Measurements from ENCODE around the gene SUN1.
"Not testable (repeated sequence)": the region's sequence is repeated elsewhere in the genome, so short reads cannot be mapped to it uniquely, and the experiment has no call there.

Gene SUN1

DNA sequence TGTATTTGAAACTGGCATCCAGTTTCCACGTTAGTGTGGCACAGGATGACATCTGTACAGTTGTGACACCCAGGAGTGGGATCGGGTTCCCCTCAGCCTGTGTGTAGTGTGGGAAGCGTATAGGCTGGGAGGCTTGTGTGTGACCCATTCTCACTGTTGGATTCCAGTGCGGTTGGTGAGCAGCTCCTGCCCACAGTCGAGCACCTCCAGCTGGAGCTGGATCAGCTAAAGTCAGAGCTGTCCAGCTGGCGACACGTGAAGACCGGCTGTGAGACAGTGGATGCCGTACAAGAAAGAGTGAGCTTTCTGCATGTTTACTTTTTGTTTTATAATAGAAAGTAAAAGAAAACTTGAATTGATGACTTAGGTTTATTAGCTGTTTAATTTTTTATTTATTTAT, 25.4 kb downstream of the SUN1 start:
- no peak for DNase-seq (ENCODE audit: low read depth)

DNA sequence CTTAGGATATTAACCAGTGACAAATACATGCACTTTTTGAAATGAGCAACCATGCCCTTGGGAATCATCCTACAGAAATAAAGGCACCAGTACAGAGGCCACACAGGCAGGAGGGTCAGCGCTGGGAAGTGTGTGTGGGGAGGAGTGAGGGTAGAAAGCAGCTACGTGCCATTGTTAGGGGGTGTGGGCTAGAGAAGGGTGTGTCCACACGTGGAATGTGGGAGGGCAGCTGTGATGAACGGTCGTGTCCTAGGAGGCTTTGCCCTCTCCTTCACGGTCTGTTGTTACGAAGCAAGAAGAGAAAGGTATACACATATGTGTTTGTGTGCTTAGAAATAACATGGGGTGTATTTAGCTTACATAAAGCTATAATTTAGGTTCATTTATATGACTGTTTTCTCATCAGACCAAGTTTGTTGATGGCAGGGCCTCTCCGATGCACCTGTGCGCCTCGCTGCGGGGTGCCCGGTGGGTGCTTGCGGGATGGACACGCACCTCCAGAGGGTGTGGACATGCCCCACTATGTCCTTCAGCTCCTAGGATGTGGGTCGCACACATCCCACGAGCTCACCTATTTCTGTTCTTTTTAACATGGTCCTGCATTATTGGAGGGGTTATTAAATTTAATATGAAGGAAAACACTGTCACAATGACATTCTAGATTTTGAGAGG, 27.2 kb downstream of the SUN1 start:
- no peak for DNase-seq (ENCODE audit: low read depth)

DNA sequence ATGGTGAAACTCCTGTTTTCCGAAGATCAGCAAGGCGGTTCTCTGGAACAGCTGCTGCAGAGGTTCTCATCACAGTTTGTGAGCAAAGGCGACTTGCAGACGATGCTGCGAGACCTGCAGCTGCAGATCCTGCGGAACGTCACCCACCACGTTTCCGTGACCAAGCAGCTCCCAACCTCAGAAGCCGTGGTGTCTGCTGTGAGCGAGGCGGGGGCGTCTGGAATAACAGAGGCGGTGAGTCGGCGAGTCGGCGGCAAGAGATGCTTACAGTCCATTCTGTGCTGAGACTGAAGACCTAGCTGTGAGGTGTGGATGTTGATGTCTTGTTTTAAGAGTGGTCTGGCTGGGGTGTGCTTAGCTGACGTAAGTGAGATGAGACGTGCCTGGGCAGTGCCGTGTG, 27.9 kb downstream of the SUN1 start:
- DNase-seq (ENCODE audit: low read depth): no peak

DNA sequence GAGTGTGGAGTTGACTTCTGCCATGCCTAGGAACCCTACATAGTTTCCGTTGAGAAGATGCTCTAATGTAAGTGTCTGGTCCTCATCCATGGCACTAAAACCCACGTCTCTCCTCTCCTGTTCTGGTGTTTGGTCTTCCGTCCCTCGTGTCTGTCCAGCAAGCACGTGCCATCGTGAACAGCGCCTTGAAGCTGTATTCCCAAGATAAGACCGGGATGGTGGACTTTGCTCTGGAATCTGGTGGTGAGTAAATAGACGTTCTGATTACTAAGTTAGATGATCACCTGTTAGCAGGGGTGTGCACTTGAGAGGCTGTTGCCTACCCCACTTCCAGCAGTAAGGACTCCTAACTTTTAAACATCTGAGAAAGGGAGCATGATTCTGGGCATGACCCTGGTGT, 28.9 kb downstream of the SUN1 start:
- DNase-seq (ENCODE audit: low read depth): no peak

DNA sequence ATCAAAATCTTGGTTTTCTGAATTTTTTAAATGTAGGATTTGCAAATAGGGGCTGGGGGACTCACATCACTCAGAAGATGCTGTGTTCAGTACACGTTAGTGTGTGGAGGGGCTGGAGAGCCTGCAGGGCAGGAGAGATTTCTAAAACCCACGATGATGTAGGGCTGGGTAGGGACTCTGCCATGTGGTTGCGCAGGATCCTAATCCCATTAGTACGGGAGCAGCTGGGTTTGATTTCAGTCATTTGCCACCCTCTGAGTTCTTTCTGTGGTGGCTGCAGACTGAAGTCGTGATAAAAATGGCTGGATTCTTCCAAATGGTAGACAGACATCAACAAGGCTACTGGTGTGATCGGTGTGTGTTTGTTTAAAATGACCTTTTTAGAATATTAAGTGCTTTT, 29.9 kb downstream of the SUN1 start:
- no peak for DNase-seq (ENCODE audit: low read depth)

DNA sequence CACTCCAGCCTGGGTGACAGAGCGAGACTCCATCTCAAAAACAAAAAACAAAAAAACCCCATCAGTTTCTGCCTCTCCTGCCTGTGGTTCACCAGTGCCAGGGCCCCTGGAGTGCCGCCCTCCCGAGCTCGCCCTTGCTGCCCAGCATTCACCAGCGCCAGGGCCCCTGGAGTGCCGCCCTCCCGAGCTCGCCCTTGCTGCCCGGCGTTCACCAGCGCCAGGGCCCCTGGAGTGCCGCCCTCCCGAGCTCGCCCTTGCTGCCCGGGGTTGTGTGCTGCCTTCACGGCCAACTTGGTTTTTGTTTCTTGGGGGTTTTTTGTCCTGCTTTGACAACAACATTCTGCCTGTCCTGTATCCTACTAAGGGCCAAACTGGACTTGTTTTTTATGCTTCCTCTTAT, 30.8 kb downstream of the SUN1 start:
- DNase-seq (ENCODE audit: low read depth): no peak

DNA sequence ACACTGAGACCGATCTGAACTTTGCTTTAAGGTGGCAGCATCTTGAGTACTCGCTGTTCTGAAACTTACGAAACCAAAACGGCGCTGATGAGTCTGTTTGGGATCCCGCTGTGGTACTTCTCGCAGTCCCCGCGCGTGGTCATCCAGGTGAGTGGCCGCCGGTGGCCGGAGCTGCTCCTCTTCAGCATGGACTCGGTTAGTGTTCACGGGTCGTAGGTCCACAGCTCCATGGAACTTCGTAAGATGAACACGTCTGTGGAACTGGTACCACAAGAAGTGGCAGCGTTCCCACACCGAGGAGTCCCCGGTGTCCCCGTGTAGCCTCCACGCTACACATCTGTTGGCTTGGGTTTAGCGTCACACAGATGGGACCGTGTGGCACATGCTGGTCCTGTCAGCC, 33.6 kb downstream of the SUN1 start:
- DNase-seq (ENCODE audit: low read depth): no peak

DNA sequence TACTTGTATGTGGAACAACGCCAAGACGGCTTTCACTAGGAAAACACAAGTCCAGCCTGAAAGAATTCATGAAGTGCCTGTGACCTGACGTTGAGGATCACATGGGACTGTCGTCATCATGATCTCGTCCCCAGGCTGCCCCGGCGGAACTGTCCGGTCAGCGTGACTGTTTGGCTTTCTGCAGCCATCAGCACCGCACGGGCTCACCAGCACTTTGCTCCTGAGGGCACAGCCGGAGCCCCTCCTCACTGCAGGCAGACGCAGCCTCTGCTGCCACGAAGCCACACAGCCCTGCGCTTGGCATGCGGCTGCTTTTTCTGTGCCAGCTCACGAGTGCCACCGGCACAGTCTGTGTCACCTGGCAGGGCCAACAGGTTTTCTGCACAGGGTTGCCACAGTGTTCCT, 34.7 kb downstream of the SUN1 start:
- no peak for DNase-seq (ENCODE audit: low read depth)

DNA sequence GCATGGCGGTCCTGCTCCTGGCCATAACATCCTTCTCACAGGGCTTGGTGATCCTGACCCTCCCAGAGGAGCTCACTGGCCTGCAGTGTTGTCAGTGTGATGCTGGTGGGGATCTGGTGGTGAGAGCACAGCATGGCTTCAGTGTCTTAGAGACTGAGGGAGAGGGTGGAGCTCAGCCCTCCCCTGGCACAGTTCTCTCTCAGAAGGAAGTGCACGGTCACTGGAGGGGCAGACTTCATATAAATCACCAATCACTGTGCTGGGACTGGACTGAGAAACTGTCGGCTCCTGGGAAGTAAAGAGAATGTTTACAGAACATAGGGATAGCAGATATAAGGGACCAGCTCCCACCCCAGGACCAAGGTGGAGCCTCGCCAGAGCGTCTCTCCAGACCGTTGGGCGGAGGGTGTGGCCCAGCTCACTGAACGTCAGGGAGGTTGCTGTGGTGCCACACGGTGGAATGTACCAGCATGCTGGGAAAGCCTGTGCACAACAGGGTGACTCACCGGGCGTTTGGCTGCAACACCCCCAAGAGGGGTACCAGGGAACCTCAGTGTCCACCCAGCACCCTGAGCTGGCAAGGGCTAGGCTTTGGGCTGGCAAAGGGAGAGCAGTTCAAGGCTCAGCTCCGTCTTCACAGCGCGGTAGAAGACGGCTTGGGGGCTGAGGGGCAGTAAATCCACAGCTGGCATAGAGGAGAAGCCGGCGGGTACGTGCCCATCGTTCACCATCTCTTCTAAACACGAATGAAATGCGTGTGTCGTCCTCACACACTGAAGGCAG, 35.3 kb downstream of the SUN1 start:
- no peak for DNase-seq (ENCODE audit: low read depth)

DNA sequence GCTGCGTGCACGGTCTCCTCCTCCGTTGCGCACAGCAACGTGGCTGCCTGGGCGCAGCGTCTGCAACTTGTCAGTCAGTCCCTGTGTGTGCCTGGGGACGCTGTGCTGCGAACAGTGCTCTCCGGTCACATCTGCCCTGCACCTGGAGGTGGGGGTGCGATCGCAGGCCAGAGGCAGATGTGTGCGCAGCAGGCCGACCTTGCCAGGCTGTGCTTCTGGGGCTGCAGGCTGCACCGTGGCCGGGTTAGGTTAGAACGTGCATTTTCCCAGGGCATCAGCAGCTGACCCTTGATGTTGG, 35.9 kb downstream of the SUN1 start:
- no peak for DNase-seq (ENCODE audit: low read depth)

DNA sequence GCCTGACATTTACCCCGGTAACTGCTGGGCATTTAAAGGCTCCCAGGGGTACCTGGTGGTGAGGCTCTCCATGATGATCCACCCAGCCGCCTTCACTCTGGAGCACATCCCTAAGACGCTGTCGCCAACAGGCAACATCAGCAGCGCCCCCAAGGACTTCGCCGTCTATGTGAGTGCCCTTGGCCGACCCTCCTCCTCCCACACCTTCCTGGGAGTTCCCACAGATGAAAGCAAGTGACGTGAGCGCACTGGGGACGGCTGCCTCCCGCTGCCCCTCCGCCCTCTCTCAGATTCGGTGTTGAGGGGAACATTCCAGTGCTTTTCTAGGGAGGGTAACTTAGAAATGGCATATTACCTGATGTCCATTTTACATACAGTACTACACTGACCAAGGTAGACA, 37.1 kb downstream of the SUN1 start:
- DNase-seq (ENCODE audit: low read depth): no peak

DNA sequence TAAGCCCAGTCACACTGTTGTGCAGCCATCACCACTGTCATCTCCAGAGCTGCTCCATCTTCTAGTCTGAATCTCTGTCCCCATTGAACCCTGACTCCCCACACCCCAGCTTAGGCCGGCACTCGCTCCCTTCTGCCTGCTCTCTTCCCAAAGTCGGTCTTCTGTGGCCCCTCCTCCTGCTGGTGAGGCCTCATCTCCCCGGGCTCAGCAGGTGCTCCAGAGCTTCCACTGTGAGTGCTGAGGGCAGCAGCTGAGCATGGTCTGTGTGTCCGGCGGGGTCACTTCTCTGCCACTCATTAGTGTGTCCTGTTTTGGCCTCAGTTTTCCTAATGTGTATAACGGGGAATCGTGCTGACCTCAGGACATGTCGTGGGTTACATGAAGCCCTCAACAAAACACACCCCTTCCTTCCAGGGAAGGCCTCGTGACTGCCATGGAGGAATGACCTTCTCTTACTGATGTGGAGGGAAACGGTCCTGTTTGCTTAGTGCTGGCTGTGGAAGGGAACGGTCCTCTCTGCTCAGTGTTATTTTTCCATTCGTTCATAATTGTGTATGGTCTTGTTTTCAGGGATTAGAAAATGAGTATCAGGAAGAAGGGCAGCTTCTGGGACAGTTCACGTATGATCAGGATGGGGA, 39.7 kb downstream of the SUN1 start:
- no peak for DNase-seq (ENCODE audit: low read depth)

DNA sequence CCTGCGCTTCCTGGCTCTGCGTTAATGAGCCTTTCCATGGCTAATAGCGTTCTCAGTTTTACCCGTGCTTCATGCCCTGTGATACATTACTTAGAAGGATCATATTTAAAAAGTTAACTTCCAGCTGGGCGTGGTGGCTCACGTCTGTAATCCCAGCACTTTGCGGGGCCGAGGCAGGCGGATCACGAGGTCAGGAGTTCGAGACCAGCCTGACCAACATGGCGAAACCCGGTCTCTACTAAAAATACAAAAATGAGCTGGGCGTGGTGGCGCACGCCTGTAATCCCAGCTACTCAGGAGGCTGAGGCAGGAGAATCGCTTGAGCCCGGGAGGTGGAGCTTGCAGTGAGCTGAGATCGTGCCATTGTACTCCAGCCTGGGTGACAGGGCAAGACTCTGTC, 40.4 kb downstream of the SUN1 start:
- not testable (repeated sequence) for DNase-seq (ENCODE audit: low read depth)

DNA sequence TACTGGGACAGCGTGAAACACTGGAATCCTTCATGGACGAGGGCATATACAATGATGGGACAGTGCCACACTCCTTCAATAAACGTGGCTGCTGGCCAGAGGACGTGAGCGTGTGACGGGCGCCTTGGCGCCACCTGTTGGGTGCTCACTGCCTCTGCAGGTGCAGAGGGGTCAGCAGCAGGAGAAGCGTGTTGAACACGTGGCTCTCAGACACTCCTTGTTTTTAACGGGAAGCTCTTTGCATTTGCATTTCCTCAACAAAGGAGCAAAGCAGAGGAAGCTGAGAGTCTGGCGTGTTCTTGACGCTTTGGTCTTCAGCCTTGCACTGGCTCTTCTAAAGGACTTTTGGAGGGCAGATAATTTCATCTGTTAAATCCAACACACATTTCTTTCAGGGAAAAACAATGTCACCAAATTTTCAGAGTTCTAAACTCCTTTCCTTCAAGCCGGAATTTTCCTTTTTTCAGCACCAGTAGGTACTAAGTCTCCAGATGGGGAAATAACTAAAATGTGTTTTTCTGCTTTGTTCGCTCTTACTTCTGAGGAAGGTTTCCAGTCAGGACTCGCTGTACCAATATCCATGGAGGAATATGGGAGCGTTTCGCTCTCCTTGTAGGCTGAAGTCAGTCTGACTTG, 41.2 kb downstream of the SUN1 start:
- peak; percentile 44 for DNase-seq (ENCODE audit: low read depth)

DNA sequence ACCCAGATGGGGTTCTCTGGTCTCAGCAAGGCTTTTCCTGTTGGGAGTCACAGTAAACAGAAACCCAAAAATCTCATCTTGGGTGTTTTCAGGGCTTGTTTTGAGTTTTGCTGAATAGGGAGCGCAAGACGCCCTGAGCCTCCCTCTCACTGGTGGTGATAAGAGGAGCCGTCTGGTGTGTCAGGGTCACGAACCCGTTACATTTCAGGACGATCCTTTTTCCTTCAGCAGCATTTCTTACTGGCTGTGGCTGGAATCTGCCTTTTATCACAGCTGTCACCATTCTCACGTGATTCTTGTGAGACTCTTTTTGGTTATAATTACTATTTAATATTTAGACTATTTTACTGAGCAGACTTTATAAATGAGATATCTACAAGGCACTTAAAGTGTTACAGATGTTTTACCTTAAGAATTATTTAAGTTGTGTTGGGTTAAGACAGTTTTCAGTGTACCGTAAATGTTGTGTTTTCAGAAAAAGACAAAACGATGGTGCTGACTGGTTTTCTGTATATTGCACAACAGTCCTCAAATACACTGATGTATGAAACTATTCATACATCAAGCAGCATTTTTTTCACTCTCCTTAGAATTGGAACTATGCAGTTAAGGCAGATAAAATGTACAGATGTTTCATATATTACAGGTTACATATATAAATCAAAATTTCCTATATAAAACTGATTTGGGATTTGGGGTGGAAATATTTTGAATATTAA, 41.9 kb downstream of the SUN1 start:
- no peak for DNase-seq (ENCODE audit: low read depth)

DNA sequence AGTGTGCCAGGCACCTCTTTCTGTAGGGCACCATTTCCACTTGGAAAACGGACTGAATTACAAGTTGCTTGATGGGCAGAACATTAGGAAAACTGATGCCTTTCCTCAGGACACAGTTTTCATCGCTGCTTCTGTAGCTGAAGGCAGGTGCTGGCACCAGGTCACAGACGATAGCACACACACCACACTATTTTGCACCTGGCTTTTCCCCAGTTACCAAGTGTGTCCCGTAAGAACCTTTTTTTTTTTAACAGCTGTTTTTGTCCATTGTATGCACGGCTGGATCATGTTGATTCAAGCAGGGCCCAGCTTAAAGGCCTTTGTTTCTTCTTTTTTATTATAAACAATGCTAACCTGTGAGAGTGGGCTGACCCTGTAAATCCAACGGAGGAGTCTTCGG, 42.8 kb downstream of the SUN1 start:
- no peak for DNase-seq (ENCODE audit: low read depth)

DNA sequence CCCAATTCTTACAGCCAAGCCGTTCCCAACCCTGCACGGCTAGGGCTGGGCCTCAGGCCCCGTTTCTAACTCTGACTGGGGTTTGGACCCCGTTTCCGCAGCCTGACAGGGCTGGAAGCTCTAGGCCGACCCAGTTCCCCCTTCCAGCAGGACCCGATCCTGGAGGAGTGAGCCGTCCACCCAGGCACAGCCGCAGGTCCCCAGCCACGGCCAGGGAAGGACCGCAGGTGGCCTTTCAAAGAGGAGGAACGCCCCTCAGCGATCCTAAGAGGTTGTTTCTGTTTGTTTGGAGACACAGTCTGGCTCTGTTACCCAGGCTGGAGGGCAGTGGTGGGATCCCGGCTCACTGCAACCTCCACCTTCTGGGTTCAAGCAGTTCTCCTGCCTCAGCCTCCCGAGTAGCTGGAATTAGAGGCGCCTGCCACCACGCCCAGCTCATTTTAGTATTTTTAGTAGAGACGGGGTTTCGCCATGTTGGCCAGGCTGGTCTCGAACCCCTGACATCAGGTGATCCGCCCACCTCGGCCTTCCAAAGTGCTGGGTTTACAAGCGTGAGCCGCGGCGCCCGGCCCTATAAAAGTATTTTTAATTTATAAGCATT, 43.3 kb downstream of the SUN1 start:
- DNase-seq (ENCODE audit: low read depth): no peak

DNA sequence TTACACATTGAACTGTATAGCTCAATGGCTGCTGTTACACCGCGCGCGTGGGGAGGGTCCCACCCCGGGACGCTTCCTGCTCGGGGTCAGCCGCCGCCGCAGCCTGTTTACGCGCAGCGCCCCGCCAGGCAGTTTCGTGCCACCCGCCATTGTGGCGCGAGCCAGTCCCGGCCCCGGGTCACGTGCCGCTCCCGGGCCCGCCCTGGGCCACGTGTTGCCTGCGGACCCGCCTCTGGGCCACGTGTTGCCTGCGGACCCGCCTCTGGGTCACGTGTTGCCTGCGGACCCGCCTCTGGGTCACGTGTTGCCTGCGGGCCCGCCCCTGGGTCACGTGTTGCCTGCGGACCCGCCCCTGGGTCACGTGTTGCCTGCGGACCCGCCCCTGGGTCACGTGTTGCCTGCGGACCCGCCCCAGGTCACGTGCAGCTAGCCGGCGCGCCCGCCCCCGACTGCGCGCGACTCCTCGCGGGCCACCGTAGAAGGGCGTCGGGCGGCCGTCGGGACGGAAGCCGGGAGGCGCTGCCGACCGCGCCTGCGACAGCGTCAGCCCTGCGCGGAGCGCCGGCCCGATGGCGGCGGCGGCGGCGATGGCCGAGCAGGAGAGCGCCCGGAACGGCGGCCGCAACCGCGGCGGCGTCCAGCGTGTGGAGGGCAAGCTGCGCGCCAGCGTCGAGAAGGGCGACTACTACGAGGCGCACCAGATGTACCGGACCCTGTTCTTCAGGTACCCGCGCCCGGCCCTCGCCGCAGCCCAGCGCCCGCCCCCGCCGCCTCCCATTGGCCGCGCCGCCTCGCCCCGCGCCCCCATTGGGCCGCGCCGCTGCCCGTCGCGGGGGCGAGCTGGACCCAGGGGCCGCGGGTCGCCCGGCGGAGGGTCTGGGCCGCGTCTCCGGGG, 44.0 kb downstream of the SUN1 start, which contains the start of gene GET4:
Gene GET4 (plus strand): TSS at position 478 of the 895 bp plus-strand sequence. CDS start 92 bp downstream, at position 570.
- peak; percentile 96 for DNase-seq (ENCODE audit: low read depth)

DNA sequence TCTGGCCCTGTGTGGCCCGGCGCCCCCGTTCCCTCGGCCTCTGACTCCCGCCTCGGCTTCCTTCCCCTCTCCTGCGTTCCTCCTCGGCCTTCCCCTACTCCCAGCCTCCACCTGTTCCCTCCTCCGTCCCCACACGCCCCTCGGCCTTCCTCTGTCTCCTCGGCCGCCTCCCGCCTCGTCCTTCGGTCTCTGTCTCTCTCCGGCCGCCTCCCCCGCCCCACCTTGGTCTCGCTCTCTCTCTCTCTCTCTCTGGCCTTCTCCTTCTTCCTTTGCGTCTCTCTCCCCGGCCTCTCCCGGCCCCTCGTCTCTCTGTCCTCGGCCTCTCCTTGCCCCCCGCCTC, 44.7 kb downstream of the SUN1 start:
- no peak for DNase-seq (ENCODE audit: low read depth)

DNA sequence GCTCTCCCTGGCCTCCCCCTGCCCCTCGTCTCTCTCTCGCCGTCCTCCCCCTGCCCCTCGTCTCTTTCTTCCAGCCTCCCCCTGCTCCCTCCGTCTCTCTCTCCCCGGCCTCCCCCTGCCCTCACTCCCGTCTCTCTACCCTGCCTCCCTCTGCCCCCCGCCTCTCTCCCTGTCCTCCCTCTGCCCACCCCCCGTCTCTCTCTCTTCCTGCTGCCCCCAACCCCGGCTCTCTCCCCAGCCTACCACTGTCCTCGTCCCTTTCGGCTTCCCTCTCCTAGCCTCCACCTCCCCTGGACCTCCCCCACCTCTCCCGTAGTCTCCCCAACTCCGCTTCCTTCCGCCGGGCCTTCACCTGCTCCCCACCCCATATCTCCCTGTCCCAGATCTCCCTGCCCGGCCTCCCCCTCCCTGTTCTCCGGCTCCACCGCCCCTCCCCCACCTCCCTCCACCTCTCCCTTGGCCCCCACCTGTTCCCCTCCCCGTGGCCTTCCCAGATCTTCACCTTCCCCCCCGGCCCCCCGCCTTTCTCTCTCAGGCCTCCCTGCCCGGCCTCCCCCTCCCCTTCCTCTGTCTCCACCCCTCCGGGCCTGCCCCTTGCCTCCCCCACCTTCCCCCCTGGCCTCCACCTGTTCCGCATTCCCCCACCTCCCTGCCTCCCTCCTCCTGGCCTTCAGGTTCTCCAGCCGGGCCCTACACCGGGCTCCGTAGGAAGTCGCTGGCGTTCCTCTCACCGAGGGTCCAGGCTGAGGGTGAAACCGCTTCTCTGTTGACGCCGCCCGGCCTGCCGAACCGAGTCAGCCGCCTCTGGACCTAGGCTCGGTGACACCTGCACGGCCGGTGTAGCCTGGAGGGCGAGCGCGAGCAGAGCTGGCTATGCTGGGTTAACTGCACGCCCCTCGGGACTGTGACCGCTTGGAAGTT, 45.3 kb downstream of the SUN1 start:
- DNase-seq (ENCODE audit: low read depth): no peak

Data from activated T-helper 1 cell treated with Interleukin-2 at 50 U/mL for 16 hours (primary cell).